HCT116 (cell line): ENCODE results near the gene TMEM240. TPM values are rescaled to one million over a fixed set of nuclear protein-coding genes. Genes with fewer than 3 reads are reported as not detected.

Experiments used
- ATAC-seq: fragments of 200-7000 bp; cut with Tn5 transposase; 2 replicates; pipeline ENCODE4 v1.9.1; 2020; ENCODE audit warnings: mild to moderate bottlenecking, moderate library complexity
- BruUV-seq: library from RNA; stranded (reverse); fragments of 400-500 nt; replicated peaks from 2 replicates; lab custom pipeline; 2021; lab: Mats Ljungman, UMichigan
- CTCF ChIA-PET: fragments of 300-600 bp; sonication (Branson Sonifier 250); formaldehyde crosslinking; loops from one replicate; lab custom pipeline; 2021; ENCODE audit warnings: antibody characterized with exemption; lab: Charles Lee
- POLR2A ChIA-PET: fragments of 300-600, 350-600 bp; sonication (Branson Sonifier 250); formaldehyde crosslinking; loops from one replicate; lab custom pipeline; 2021; ENCODE audit warnings: antibody characterized with exemption; lab: Charles Lee
- RAD21 ChIA-PET, 2 experiments: fragments of 300-600 bp; sonication (Branson Sonifier 250); formaldehyde crosslinking; loops; one replicate each; lab custom pipeline; 2023; ENCODE audit warnings: low total read pairs in 2 of 2; ENCODE audit not compliant: uncharacterized antibody in 2 of 2, unreplicated experiment in 2 of 2, low non-redundant PET in 1 of 2; lab: Charles Lee
- DNase-seq: peaks from one replicate; pipeline ENCODE4 v3.0.0-alpha.2; 2010; ENCODE audit warnings: low read depth, low spot score
- H2AFZ ChIP-seq: fragments of 200-600 bp; shearing (Covaris generic), sonication (generic); 2 replicates; pipeline ENCODE4 v1.6.1; 2017; ENCODE audit warnings: low read depth, mixed run types, mixed read lengths, antibody characterized with exemption, low read length; ENCODE audit not compliant: poor library complexity, severe bottlenecking
- H3K27ac ChIP-seq: 2 replicates; pipeline ENCODE4 v1.5.1; 2012; ENCODE audit warnings: low read depth, low read length
- H3K27me3 ChIP-seq: fragments of 200-600 bp; sonication (generic); 2 replicates; pipeline ENCODE4 v1.6.1; 2016; ENCODE audit warnings: mixed run types, low read length, mixed read lengths; ENCODE audit not compliant: insufficient read depth
- H3K36me3 ChIP-seq, 2 experiments: fragments of 200-500 bp in 1 of 2; fragments of 200-600 bp in 1 of 2; sonication (Bioruptor generic) in 1 of 2; sonication (generic) in 1 of 2; 2 replicates each; pipeline versions ENCODE4 v1.5.1 to v1.6.1; 2014 to 2016; ENCODE audit warnings: low read length in 2 of 2, inconsistent platforms in 1 of 2, mixed read lengths in 1 of 2, mixed run types in 1 of 2; ENCODE audit not compliant: insufficient read depth in 2 of 2, control insufficient read depth in 1 of 2
- H3K4me1 ChIP-seq, 2 experiments: fragments of 200-600 bp in 1 of 2; sonication (generic) in 1 of 2; 2 replicates each; pipeline versions ENCODE4 v1.5.1 to v1.6.1; 2012 to 2017; ENCODE audit warnings: low read length in 2 of 2, inconsistent platforms in 1 of 2, mild to moderate bottlenecking in 1 of 2, mixed read lengths in 1 of 2, mixed run types in 1 of 2, moderate library complexity in 1 of 2; ENCODE audit not compliant: insufficient read depth in 2 of 2, control insufficient read depth in 1 of 2
- H3K4me2 ChIP-seq: fragments of 200-600 bp; sonication (generic); 2 replicates; pipeline ENCODE4 v1.6.1; 2017; ENCODE audit warnings: mixed run types, low read length, mixed read lengths
- H3K4me3 ChIP-seq, 2 experiments: fragments of 200-600 bp in 1 of 2; sonication (generic) in 1 of 2; replicated peaks in 1 of 2; 2 replicates each; pipeline ENCODE4 v1.5.1; 2011 to 2016; ENCODE audit warnings: low read length in 2 of 2, control low read depth in 1 of 2, low read depth in 1 of 2, mild to moderate bottlenecking in 1 of 2, mixed read lengths in 1 of 2, mixed run types in 1 of 2
- H3K79me2 ChIP-seq: fragments of 200-600 bp; sonication (generic); 2 replicates; pipeline ENCODE4 v1.6.1; 2017; ENCODE audit warnings: mild to moderate bottlenecking, mixed run types, low read length, moderate library complexity, mixed read lengths; ENCODE audit not compliant: insufficient read depth
- H3K9ac ChIP-seq: fragments of 200-600 bp; sonication (generic); 2 replicates; pipeline ENCODE4 v1.6.1; 2016; ENCODE audit warnings: low read length, mixed read lengths
- H3K9me2 ChIP-seq: fragments of 200-600 bp; sonication (generic), shearing (Covaris generic); 2 replicates; pipeline ENCODE4 v1.6.1; 2017; ENCODE audit warnings: mixed run types, mild to moderate bottlenecking, moderate library complexity; ENCODE audit not compliant: insufficient read depth
- H3K9me3 ChIP-seq, 2 experiments: fragments of 200-500 bp in 1 of 2; fragments of 200-600 bp in 1 of 2; sonication (Bioruptor generic) in 1 of 2; sonication (generic) in 1 of 2; 2 replicates each; pipeline ENCODE4 v1.6.1; 2014 to 2017; ENCODE audit warnings: low read length in 2 of 2, mixed read lengths in 2 of 2, inconsistent platforms in 1 of 2, low read depth in 1 of 2, mild to moderate bottlenecking in 1 of 2, mixed run types in 1 of 2, moderate library complexity in 1 of 2; ENCODE audit not compliant: control insufficient read depth in 1 of 2, insufficient read depth in 1 of 2
- H4K20me1 ChIP-seq: fragments of 200-600 bp; sonication (generic), shearing (Covaris generic); 2 replicates; pipeline ENCODE4 v1.6.1; 2017; ENCODE audit warnings: mixed run types, mild to moderate bottlenecking, moderate library complexity; ENCODE audit not compliant: insufficient read depth
- CBX3 ChIP-seq: IDR thresholded peaks from 2 replicates; pipeline ENCODE4 v1.6.1; 2012; ENCODE audit warnings: low read depth
- EGR1 ChIP-seq: IDR thresholded peaks from 2 replicates; pipeline ENCODE4 v1.6.1; 2012; ENCODE audit warnings: low read depth
- ELF1 ChIP-seq: IDR thresholded peaks from 2 replicates; pipeline ENCODE4 v1.6.1; 2012; ENCODE audit warnings: low read depth, borderline replicate concordance
- EZH2 ChIP-seq: fragments of 200-600 bp; sonication (generic); IDR thresholded peaks from 2 replicates; pipeline ENCODE4 v1.6.1; 2017; ENCODE audit warnings: antibody characterized with exemption, mixed run types
- FOSL1 ChIP-seq: IDR thresholded peaks from 2 replicates; pipeline ENCODE4 v1.6.1; 2012; ENCODE audit warnings: low read depth
- JUND ChIP-seq: IDR thresholded peaks from 2 replicates; pipeline ENCODE4 v1.6.1; 2012
- POLR2AphosphoS5 ChIP-seq: IDR thresholded peaks from 2 replicates; pipeline ENCODE4 v1.6.1; 2011; ENCODE audit warnings: mild to moderate bottlenecking, low read depth, low read length, moderate library complexity
- RAD21 ChIP-seq: IDR thresholded peaks from 2 replicates; pipeline ENCODE4 v1.6.1; 2012; ENCODE audit warnings: low read depth, mild to moderate bottlenecking
- SIN3A ChIP-seq: IDR thresholded peaks from 2 replicates; pipeline ENCODE4 v1.6.1; 2012; ENCODE audit warnings: low read depth
- SP1 ChIP-seq: IDR thresholded peaks from 2 replicates; pipeline ENCODE4 v1.6.1; 2012; ENCODE audit warnings: low read depth
- SRF ChIP-seq: IDR thresholded peaks from 2 replicates; pipeline ENCODE4 v1.6.1; 2012; ENCODE audit warnings: low read depth
- TCF7L2 ChIP-seq: IDR thresholded peaks from 2 replicates; pipeline ENCODE4 v1.7.0; 2011; ENCODE audit warnings: borderline replicate concordance, inconsistent platforms; ENCODE audit not compliant: insufficient read depth, insufficient read length; ENCODE audit errors: extremely low read depth
- YY1 ChIP-seq: IDR thresholded peaks from 2 replicates; pipeline ENCODE4 v1.6.1; 2011; ENCODE audit warnings: low read length, low read depth, moderate library complexity, mild to moderate bottlenecking; ENCODE audit not compliant: insufficient replicate concordance; ENCODE audit errors: extremely low read depth
- ZFX ChIP-seq: fragments of 450-650 bp; IDR thresholded peaks from 2 replicates; pipeline ENCODE4 v1.6.1; 2017
- ZNF274 ChIP-seq: fragments of 200-500 bp; sonication (Bioruptor generic); IDR thresholded peaks from 2 replicates; pipeline ENCODE4 v1.6.1; 2014; ENCODE audit warnings: mild to moderate bottlenecking, low read depth, low read length, inconsistent platforms
- intact Hi-C: fragments of 100-400 bp; cut with micrococcal nuclease; formaldehyde crosslinking; loops from 2 replicates; pipeline ENCODE4 v1.10.0; 2022
- total RNA-seq: library from RNA; stranded (reverse); gene quantifications from one replicate; pipeline ENCODE4 v1.2.1, GENCODE V29; 2021; ENCODE audit not compliant: unreplicated experiment
- TF ChIP-seq, protein P1 (sequence below): IDR thresholded peaks from 2 replicates; pipeline ENCODE4 v1.6.1; 2012
- TF ChIP-seq, protein P2 (sequence below): IDR thresholded peaks from 2 replicates; pipeline ENCODE4 v1.6.1; 2011; ENCODE audit warnings: mild to moderate bottlenecking, low read length, moderate library complexity; ENCODE audit not compliant: insufficient replicate concordance; ENCODE audit errors: extremely low read depth
- TF ChIP-seq, protein P3 (sequence below): IDR thresholded peaks from 2 replicates; pipeline ENCODE4 v1.6.1; 2012

Gene TMEM240
- total RNA-seq, 1 experiment from 2014 or later, result 2.3 TPM

DNA sequence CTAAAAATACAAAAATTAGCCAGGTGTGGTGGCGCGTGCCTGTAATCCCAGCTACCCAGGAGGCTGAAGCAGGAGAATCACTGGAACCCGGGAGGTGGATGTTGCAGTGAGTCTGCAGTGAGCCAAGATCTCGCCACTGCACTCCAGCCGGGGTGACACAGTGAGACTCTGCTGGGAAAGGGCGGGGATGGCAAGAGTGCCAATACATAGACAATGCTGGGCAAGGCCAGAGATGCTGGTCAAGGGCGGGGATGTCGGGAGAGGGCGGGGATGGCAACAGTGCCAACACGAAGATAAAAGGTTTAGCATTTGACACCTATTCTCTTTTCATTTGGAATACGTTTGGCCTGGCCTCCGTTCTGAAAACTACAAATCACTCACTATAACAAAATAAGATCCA lies 23.3 kb upstream of the TMEM240 start:
- RAD21 ChIA-PET, result no interaction called here
- no peak for DNase-seq
- peaks cover 27% of the 10 kb centered on the region; the same call in 1 of the 2 replicates for H4K20me1 ChIP-seq
- BruUV-seq, result no TSS peak
- POLR2A ChIA-PET, result no interaction called here
- CTCF ChIA-PET, result no interaction called here
- TF ChIP-seq EZH2 (no peak), EGR1 (no peak), ZNF274 (no peak), YY1 (no peak), SP1 (no peak), JUND (no peak), ELF1 (no peak), ZFX (no peak), SRF (no peak), FOSL1 (no peak), SIN3A (no peak), CBX3 (no peak), RAD21 (no peak), TCF7L2 (no peak), POLR2AphosphoS5 (no peak)
- TF ChIP-seq, protein P1, sequence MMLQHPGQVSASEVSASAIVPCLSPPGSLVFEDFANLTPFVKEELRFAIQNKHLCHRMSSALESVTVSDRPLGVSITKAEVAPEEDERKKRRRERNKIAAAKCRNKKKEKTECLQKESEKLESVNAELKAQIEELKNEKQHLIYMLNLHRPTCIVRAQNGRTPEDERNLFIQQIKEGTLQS, result no peak
- TF ChIP-seq, protein P2, sequence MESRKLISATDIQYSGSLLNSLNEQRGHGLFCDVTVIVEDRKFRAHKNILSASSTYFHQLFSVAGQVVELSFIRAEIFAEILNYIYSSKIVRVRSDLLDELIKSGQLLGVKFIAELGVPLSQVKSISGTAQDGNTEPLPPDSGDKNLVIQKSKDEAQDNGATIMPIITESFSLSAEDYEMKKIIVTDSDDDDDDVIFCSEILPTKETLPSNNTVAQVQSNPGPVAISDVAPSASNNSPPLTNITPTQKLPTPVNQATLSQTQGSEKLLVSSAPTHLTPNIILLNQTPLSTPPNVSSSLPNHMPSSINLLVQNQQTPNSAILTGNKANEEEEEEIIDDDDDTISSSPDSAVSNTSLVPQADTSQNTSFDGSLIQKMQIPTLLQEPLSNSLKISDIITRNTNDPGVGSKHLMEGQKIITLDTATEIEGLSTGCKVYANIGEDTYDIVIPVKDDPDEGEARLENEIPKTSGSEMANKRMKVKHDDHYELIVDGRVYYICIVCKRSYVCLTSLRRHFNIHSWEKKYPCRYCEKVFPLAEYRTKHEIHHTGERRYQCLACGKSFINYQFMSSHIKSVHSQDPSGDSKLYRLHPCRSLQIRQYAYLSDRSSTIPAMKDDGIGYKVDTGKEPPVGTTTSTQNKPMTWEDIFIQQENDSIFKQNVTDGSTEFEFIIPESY, result no peak
- TF ChIP-seq, protein P3, sequence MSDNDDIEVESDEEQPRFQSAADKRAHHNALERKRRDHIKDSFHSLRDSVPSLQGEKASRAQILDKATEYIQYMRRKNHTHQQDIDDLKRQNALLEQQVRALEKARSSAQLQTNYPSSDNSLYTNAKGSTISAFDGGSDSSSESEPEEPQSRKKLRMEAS, result no peak
- no peak overlapping the region for H3K27ac ChIP-seq
- H3K9ac ChIP-seq, result no peak overlapping the region
- no peaks in the 10 kb centered on the region for H3K4me1 ChIP-seq
- no peak for ATAC-seq
- H2AFZ ChIP-seq, result no peak overlapping the region
- peaks cover 87% of the 10 kb centered on the region for H3K79me2 ChIP-seq
- no peaks in the 10 kb centered on the region for H3K9me2 ChIP-seq
- H3K36me3 ChIP-seq, result peaks cover 9 to 47% of the 10 kb centered on the region in 2 experiments
- intact Hi-C loops, result no loop called here
- H3K4me2 ChIP-seq, result no peak overlapping the region
- no peaks in the 10 kb centered on the region for H3K27me3 ChIP-seq
- no peaks in the 10 kb centered on the region for H3K9me3 ChIP-seq
- H3K4me3 ChIP-seq, result no peak overlapping the region
